Measurements from ENCODE around the gene IL18BP. TPM values are rescaled to one million over a fixed set of nuclear protein-coding genes. Genes with fewer than 3 reads are reported as not detected.

The IL18BP gene
- total and polyA plus RNA-seq, 2 donors (not counting 1 experiment from before 2014, with no cell fraction given): 25.9 to 37.3 TPM

DNA sequence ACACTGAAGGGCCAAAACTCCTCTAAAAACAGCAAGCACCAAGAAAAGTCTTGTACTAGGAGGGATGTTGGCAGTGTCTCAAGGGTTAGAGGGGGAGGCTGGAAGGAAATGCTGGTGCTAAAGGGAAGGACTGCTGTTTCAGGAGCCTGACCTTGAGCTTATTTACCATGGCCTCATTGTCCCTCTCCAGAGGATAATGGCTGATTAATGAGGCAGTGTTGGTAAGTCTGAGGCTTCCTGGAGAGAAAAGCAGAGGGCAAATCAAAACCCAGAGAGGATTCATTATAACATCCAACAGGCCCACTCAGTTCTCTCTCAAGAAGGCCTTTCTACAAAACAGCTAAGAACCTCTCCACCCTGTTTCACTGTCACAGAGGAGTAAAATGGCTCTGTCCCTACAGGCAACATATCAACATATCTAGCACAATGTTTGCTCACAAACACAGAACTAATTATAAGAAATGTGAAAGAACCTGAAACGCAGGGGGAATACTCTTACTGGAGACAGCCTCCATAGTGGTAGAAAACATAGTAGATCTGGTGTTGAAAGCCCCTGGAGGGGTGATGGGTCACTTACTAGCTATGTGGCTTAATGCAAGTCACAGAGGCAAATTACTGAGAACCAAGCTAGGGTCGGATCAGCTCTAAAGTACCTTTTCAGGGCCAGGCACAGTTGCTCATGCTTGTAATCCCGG, 50.2 kb downstream of the IL18BP start:
- Mint-ChIP-seq H3K4me3 (no peak overlapping the region), H3K4me1 (no peaks in the 10 kb centered on the region), H3K27me3 (no peaks in the 10 kb centered on the region), H3K9me3 (ENCODE audit: insufficient read depth) (no peaks in the 10 kb centered on the region), H3K27ac (no peak overlapping the region)
- WGBS (ENCODE audit: insufficient coverage): 100% methylated on average over 1 of the region's 3 CpGs
- Histone ChIP-seq H3K4me2 (replicated peaks; ENCODE audit: low read depth, low read length, poor library complexity, severe bottlenecking) (no peak overlapping the region), H3K27me3 (replicated peaks in 1 of 4; ENCODE audit: control extremely low read depth in 1 of 4, control insufficient read depth in 3 of 4, insufficient read depth in 4 of 4, low read length in 3 of 4) (no peaks in the 10 kb centered on the region), H2AFZ (ENCODE audit: insufficient read depth, low read depth, low read length, poor library complexity, severe bottlenecking) (no peak overlapping the region), H3K4me1 (ENCODE audit: control insufficient read depth in 2 of 2, insufficient read depth in 2 of 2, low read length in 2 of 2) (no peaks in the 10 kb centered on the region), H3K36me3 (replicated peaks in 1 of 2; ENCODE audit: control extremely low read depth in 1 of 2, control insufficient read depth in 1 of 2, extremely low read depth in 1 of 2, insufficient read depth in 2 of 2, low read length in 1 of 2) (peaks cover 0 to 3% of the 10 kb centered on the region in 2 experiments), H3K9ac (ENCODE audit: low read length) (no peak overlapping the region), H3K27ac (ENCODE audit: low read length in 2 of 2) (no peak overlapping the region), H3K9me3 (ENCODE audit: control extremely low read depth in 1 of 3, control insufficient read depth in 2 of 3, insufficient read depth in 1 of 3, low read length in 2 of 3) (no peaks in the 10 kb centered on the region), H3K79me2 (ENCODE audit: control insufficient read depth, insufficient read depth, low read length) (peaks cover 80% of the 10 kb centered on the region), H4K20me1 (ENCODE audit: control insufficient read depth, insufficient read depth, low read length, poor library complexity, severe bottlenecking) (no peaks in the 10 kb centered on the region), H3K4me3 (ENCODE audit: control extremely low read depth in 1 of 5, extremely low read depth in 1 of 5, insufficient read depth in 1 of 5, low read depth in 2 of 5, low read length in 4 of 5) (no peak overlapping the region)
- ChIA-PET CTCF (interaction anchor here (0.9 to 2.4 kb wide), 4 partner anchors 8 to 42 kb away, joined by 3 to 6 read pairs (median 4); no protein-coding TSS in a partner anchor), POLR2A (no interaction called here)
- ATAC-seq (ENCODE audit: low read depth) (no peak), DNase-seq (no peak)
- intact Hi-C loops (cut with micrococcal nuclease): no loop called here
- no peak for TF ChIP-seq EZH2 (IDR thresholded peaks at IDR 0.05; ENCODE audit: borderline replicate concordance, insufficient read depth, low read depth, low read length, poor library complexity, severe bottlenecking)
- TF ChIP-seq, protein P1, sequence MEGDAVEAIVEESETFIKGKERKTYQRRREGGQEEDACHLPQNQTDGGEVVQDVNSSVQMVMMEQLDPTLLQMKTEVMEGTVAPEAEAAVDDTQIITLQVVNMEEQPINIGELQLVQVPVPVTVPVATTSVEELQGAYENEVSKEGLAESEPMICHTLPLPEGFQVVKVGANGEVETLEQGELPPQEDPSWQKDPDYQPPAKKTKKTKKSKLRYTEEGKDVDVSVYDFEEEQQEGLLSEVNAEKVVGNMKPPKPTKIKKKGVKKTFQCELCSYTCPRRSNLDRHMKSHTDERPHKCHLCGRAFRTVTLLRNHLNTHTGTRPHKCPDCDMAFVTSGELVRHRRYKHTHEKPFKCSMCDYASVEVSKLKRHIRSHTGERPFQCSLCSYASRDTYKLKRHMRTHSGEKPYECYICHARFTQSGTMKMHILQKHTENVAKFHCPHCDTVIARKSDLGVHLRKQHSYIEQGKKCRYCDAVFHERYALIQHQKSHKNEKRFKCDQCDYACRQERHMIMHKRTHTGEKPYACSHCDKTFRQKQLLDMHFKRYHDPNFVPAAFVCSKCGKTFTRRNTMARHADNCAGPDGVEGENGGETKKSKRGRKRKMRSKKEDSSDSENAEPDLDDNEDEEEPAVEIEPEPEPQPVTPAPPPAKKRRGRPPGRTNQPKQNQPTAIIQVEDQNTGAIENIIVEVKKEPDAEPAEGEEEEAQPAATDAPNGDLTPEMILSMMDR (IDR thresholded peaks at IDR 0.05): no peak

Small RNA genes lying within 50 kb of the gene (small RNA-seq; reads per million reads assigned to genes)
- gene RNU6-72P (ENCODE audit: insufficient read length, low read depth, low replicate concordance): not detected

Other genes starting within 250 kb of the IL18BP start
- gene DEFB108B, start 165.7 kb upstream of the IL18BP start, total RNA-seq: not detected in 2 replicates
- not detected in 2 replicates for gene DEFB108B, start 165.7 kb upstream of the IL18BP start, polyA plus RNA-seq
- gene DEFB131B, start 120.5 kb upstream of the IL18BP start, total RNA-seq: not detected in 2 replicates
- gene DEFB131B, start 120.5 kb upstream of the IL18BP start, polyA plus RNA-seq: not detected in 2 replicates
- gene XNDC1N, start 70.3 kb upstream of the IL18BP start, total RNA-seq: 33.2 and 34.2 TPM in 2 replicates
- gene XNDC1N, start 70.3 kb upstream of the IL18BP start, polyA plus RNA-seq: 5.8 and 6.6 TPM in 2 replicates
- gene RNF121, start 69.9 kb upstream of the IL18BP start, total RNA-seq: 54.5 and 56.0 TPM in 2 replicates
- gene RNF121, start 69.9 kb upstream of the IL18BP start, polyA plus RNA-seq: 29.0 and 31.7 TPM in 2 replicates
- 297 and 300 TPM in 2 replicates for gene NUMA1, start 81.6 kb downstream of the IL18BP start, total RNA-seq
- gene NUMA1, start 81.6 kb downstream of the IL18BP start, polyA plus RNA-seq: 168 and 186 TPM in 2 replicates
- 5.5 and 7.7 TPM in 2 replicates for gene LRRC51, start 81.9 kb downstream of the IL18BP start, total RNA-seq
- 1.3 and 1.4 TPM in 2 replicates for gene LRRC51, start 81.9 kb downstream of the IL18BP start, polyA plus RNA-seq
- 71.0 and 78.4 TPM in 2 replicates for gene LAMTOR1, start 104.4 kb downstream of the IL18BP start, total RNA-seq
- gene LAMTOR1, start 104.4 kb downstream of the IL18BP start, polyA plus RNA-seq: 71.6 and 104 TPM in 2 replicates
- gene TOMT, start 107.0 kb downstream of the IL18BP start, total RNA-seq: not detected in 2 replicates
- gene TOMT, start 107.0 kb downstream of the IL18BP start, polyA plus RNA-seq: not detected in 2 replicates
- 27.1 and 29.2 TPM in 2 replicates for gene ANAPC15, start 113.8 kb downstream of the IL18BP start, total RNA-seq
- 27.7 and 30.0 TPM in 2 replicates for gene ANAPC15, start 113.8 kb downstream of the IL18BP start, polyA plus RNA-seq
- not detected in 2 replicates for gene FOLR3, start 136.8 kb downstream of the IL18BP start, total RNA-seq
- gene FOLR3, start 136.8 kb downstream of the IL18BP start, polyA plus RNA-seq: 0.10 and 0.17 TPM in 2 replicates
- gene FOLR1, start 193.2 kb downstream of the IL18BP start, total RNA-seq: not detected in 2 replicates
- gene FOLR1, start 193.2 kb downstream of the IL18BP start, polyA plus RNA-seq: not detected in 2 replicates
- gene FOLR2, start 217.9 kb downstream of the IL18BP start, total RNA-seq: 0.75 and 1.5 TPM in 2 replicates
- 0.50 and 4.7 TPM in 2 replicates for gene FOLR2, start 217.9 kb downstream of the IL18BP start, polyA plus RNA-seq
- gene INPPL1, start 225.9 kb downstream of the IL18BP start, total RNA-seq: 188 and 205 TPM in 2 replicates
- 208 and 235 TPM in 2 replicates for gene INPPL1, start 225.9 kb downstream of the IL18BP start, polyA plus RNA-seq
- not detected in 2 replicates for gene PHOX2A, start 245.3 kb downstream of the IL18BP start, total RNA-seq
- not detected in 2 replicates for gene PHOX2A, start 245.3 kb downstream of the IL18BP start, polyA plus RNA-seq

Data from B cell (primary cell).